ES-I3 (cell line): ENCODE measurements around the gene GOLGA2.
"Not testable (repeated sequence)": the region's sequence is repeated elsewhere in the genome, so short reads cannot be mapped to it uniquely, and the experiment has no call there.

Experiments
- H3K36me3 ChIP-seq: 2 replicates; pipeline ENCODE4 v1.6.1; 2013; ENCODE audit warnings: mild to moderate bottlenecking, low read length, control low read depth, moderate library complexity; ENCODE audit not compliant: insufficient read depth
- H3K4me1 ChIP-seq: 2 replicates; pipeline ENCODE4 v1.6.1; 2013; ENCODE audit warnings: mild to moderate bottlenecking, control low read depth, low read length; ENCODE audit not compliant: insufficient read depth
- H3K9ac ChIP-seq: 2 replicates; pipeline ENCODE4 v1.6.1; 2013; ENCODE audit warnings: low read depth, mild to moderate bottlenecking, low read length, moderate library complexity
- H3K9me3 ChIP-seq: 2 replicates; pipeline ENCODE4 v1.6.1; 2013; ENCODE audit warnings: mild to moderate bottlenecking, low read length, moderate library complexity; ENCODE audit not compliant: control insufficient read depth, insufficient read depth

Gene GOLGA2

GRCh38 chr9:128247226-128247803, 28.5 kb downstream of the GOLGA2 start:
- Histone ChIP-seq H3K36me3 (no peaks in the 10 kb centered on the region), H3K9ac (no peak overlapping the region), H3K9me3 (no peaks in the 10 kb centered on the region)

GRCh38 chr9:128246471-128246870, 29.3 kb downstream of the GOLGA2 start:
- no peaks in the 10 kb centered on the region for H3K9me3 ChIP-seq
- peaks cover 21% of the 10 kb centered on the region for H3K4me1 ChIP-seq
- H3K9ac ChIP-seq = no peak overlapping the region
- H3K36me3 ChIP-seq = no peaks in the 10 kb centered on the region; the same call in 1 of the 2 replicates

More at GRCh38 chr9:128247226-128247803, 28.5 kb downstream of the GOLGA2 start:
- peaks cover 27% of the 10 kb centered on the region for H3K4me1 ChIP-seq

- Histone ChIP-seq H3K36me3 (no peaks in the 10 kb centered on the region; the same call in 1 of the 2 replicates), H3K9ac (no peak overlapping the region), H3K9me3 (no peaks in the 10 kb centered on the region), H3K4me1 (peaks cover 20% of the 10 kb centered on the region)
Observed at GRCh38 chr9:128245421-128246151, 30.2 kb downstream of the GOLGA2 start.

- H3K9me3 ChIP-seq = no peaks in the 10 kb centered on the region
- no peak overlapping the region for H3K9ac ChIP-seq
- H3K4me1 ChIP-seq = peaks cover 20% of the 10 kb centered on the region
- no peaks in the 10 kb centered on the region; the same call in none of the 2 replicates for H3K36me3 ChIP-seq
Observed at GRCh38 chr9:128244837-128245231, 31.0 kb downstream of the GOLGA2 start.

- H3K36me3 ChIP-seq = no peaks in the 10 kb centered on the region; the same call in none of the 2 replicates
- H3K4me1 ChIP-seq = peaks cover 20% of the 10 kb centered on the region
- no peak overlapping the region for H3K9ac ChIP-seq
- no peaks in the 10 kb centered on the region for H3K9me3 ChIP-seq
Observed at GRCh38 chr9:128244091-128244836, 31.5 kb downstream of the GOLGA2 start.

- peaks cover 20% of the 10 kb centered on the region for H3K4me1 ChIP-seq
- H3K9ac ChIP-seq = no peak overlapping the region
- no peaks in the 10 kb centered on the region; the same call in none of the 2 replicates for H3K36me3 ChIP-seq
- H3K9me3 ChIP-seq = no peaks in the 10 kb centered on the region
Observed at GRCh38 chr9:128243215-128244018, 32.4 kb downstream of the GOLGA2 start.

- H3K9ac ChIP-seq = no peak overlapping the region
- H3K9me3 ChIP-seq = no peaks in the 10 kb centered on the region
- H3K4me1 ChIP-seq = peaks cover 20% of the 10 kb centered on the region
- no peaks in the 10 kb centered on the region; the same call in none of the 2 replicates for H3K36me3 ChIP-seq
Observed at GRCh38 chr9:128242828-128243214, 33.0 kb downstream of the GOLGA2 start.

GRCh38 chr9:128242124-128242523, 33.7 kb downstream of the GOLGA2 start:
- no peak overlapping the region for H3K9ac ChIP-seq
- peaks cover 20% of the 10 kb centered on the region for H3K4me1 ChIP-seq
- H3K36me3 ChIP-seq = no peaks in the 10 kb centered on the region; the same call in none of the 2 replicates
- H3K9me3 ChIP-seq = no peaks in the 10 kb centered on the region

- H3K4me1 ChIP-seq = no peaks in the 10 kb centered on the region
- no peaks in the 10 kb centered on the region for H3K9me3 ChIP-seq
Observed at GRCh38 chr9:128233817-128234406, 41.9 kb downstream of the GOLGA2 start.

GRCh38 chr9:128232528-128233428, 43.0 kb downstream of the GOLGA2 start:
- no peaks in the 10 kb centered on the region for H3K9me3 ChIP-seq
- H3K36me3 ChIP-seq = no peaks in the 10 kb centered on the region; the same call in 1 of the 2 replicates
- no peaks in the 10 kb centered on the region for H3K4me1 ChIP-seq
- no peak overlapping the region for H3K9ac ChIP-seq

More at GRCh38 chr9:128233817-128234406, 41.9 kb downstream of the GOLGA2 start:
- no peaks in the 10 kb centered on the region; the same call in 1 of the 2 replicates for H3K36me3 ChIP-seq
- no peak overlapping the region for H3K9ac ChIP-seq

- Histone ChIP-seq H3K9me3 (no peaks in the 10 kb centered on the region), H3K9ac (no peak overlapping the region), H3K4me1 (no peaks in the 10 kb centered on the region), H3K36me3 (no peaks in the 10 kb centered on the region; the same call in 1 of the 2 replicates)
Observed at GRCh38 chr9:128231638-128232527, 43.9 kb downstream of the GOLGA2 start.

- H3K9ac ChIP-seq, H3K36me3 ChIP-seq, H3K4me1 ChIP-seq, H3K9me3 ChIP-seq: not testable (repeated sequence)
Observed at GRCh38 chr9:128230897-128231296, 44.9 kb downstream of the GOLGA2 start.
